Measurements from ENCODE around the gene UXS1. TPM values are rescaled to one million over a fixed set of nuclear protein-coding genes. Genes with fewer than 3 reads are reported as not detected.

Gene UXS1
- total RNA-seq, 1 donor from 2014 or later, result 35.6 TPM

DNA sequence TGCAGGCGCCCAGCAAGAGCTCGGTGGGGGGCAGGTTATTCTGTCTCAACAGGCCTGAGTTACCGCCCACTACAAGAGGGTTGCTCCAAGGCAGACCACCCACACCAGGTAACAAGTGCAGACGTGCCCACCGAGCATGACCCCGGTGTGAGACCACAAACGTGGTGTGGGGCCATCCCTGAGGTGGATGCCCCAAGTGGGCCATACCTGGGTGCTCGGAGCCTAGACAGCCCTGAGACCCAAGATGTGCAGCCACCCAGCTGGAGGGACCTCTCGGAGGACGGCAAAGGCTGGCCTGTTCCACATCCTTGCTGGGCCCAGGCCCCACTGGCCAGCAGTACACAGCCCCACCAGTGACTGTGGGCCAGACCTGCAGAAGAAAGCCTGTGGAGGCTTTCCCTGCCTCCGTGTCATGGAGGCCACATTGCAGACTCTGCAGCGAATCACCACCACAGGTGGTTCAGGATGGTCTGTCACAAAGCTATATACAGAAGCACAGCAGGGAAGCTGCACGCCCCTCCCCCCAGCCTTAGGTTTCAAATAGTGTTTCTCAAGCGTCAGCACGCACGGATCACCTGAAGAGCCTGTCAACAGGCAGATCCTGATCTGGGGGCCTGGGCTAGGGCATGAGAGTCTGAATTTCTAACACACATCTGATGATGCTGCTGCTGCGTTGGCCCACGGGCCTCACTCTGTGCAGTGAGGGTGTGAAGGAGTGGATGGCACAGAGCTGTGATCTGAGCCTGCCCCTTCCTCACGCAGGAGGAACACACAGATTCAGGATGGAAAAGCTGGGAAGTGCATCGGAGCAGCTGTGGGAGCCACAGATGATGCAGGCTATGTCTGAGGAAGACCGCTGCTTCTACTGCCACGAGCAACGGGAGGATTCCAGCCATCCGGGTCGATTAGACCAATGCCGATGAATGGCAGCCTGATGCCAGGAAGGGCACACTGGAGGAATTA lies 96.8 kb downstream of the UXS1 start:
- Histone ChIP-seq H3K36me3 (peaks cover 0 to 4% of the 10 kb centered on the region in 2 donors), H3K4me3 (no peak overlapping the region), H3K27ac (no peak overlapping the region), H3K4me1 (no peaks in the 10 kb centered on the region), H3K27me3 (no peaks in the 10 kb centered on the region), H3K9me3 (no peaks in the 10 kb centered on the region)
- DNase-seq (ENCODE audit: extremely low spot score in 2 of 2), result peak in 1 of 2 donors; percentile 74
- intact Hi-C loops (cut with DNase I), result no loop called here
- TF ChIP-seq POLR2A (IDR thresholded peaks at IDR 0.05), result no peak
- TF ChIP-seq, protein P1, sequence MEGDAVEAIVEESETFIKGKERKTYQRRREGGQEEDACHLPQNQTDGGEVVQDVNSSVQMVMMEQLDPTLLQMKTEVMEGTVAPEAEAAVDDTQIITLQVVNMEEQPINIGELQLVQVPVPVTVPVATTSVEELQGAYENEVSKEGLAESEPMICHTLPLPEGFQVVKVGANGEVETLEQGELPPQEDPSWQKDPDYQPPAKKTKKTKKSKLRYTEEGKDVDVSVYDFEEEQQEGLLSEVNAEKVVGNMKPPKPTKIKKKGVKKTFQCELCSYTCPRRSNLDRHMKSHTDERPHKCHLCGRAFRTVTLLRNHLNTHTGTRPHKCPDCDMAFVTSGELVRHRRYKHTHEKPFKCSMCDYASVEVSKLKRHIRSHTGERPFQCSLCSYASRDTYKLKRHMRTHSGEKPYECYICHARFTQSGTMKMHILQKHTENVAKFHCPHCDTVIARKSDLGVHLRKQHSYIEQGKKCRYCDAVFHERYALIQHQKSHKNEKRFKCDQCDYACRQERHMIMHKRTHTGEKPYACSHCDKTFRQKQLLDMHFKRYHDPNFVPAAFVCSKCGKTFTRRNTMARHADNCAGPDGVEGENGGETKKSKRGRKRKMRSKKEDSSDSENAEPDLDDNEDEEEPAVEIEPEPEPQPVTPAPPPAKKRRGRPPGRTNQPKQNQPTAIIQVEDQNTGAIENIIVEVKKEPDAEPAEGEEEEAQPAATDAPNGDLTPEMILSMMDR (IDR thresholded peaks at IDR 0.05), result no peak
- no peak for TF ChIP-seq POLR2AphosphoS5 (IDR thresholded peaks at IDR 0.05; ENCODE audit: insufficient read depth in 1 of 2, low read depth in 1 of 2)

DNA sequence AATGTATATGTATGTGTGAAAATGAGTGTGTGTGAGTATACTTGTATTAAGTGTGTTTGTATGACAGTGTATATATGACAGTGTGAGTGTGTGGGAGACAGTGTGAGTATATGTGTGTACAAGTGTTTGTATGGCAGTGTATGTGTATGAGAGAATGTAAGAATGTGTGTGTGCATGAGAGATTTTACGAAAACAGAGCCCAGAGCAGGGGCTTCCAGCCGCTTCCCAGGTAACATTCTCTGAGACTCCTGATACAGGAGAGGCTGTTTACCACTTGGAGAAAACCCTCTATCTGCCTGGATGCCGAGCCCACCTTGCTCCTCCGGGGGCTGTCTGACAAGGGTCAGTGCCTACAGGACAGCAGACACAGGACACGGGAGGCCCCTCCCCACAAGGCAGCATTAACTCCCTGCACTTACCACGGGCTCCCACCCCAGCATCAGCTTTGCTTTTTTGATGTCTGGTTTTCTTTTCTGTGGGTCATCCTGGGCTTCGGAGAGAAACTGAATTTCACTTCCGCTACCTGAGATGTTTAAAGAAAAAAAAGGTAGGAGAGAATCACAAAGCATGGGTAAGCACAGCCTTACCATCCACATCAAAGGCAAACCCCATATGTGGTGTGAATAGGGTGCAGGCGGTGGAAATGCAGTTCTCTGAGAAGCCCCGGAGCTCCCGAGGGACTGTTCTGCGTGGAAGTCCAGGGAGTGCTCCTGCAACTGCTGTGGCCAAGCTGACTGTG lies 97.6 kb downstream of the UXS1 start:
- no peak for DNase-seq (ENCODE audit: extremely low spot score in 2 of 2)
- no peaks in the 10 kb centered on the region for H3K9me3 ChIP-seq
- no peak overlapping the region for H3K4me3 ChIP-seq
- intact Hi-C loops (cut with DNase I), result no loop called here
- no peaks in the 10 kb centered on the region for H3K4me1 ChIP-seq
- peaks cover 0 to 4% of the 10 kb centered on the region in 2 donors for H3K36me3 ChIP-seq
- TF ChIP-seq, protein P1 (IDR thresholded peaks at IDR 0.05), result no peak
- no peak for TF ChIP-seq POLR2A (IDR thresholded peaks at IDR 0.05)
- TF ChIP-seq POLR2AphosphoS5 (IDR thresholded peaks at IDR 0.05; ENCODE audit: insufficient read depth in 1 of 2, low read depth in 1 of 2), result no peak
- H3K27me3 ChIP-seq, result no peaks in the 10 kb centered on the region
- no peak overlapping the region for H3K27ac ChIP-seq

DNA sequence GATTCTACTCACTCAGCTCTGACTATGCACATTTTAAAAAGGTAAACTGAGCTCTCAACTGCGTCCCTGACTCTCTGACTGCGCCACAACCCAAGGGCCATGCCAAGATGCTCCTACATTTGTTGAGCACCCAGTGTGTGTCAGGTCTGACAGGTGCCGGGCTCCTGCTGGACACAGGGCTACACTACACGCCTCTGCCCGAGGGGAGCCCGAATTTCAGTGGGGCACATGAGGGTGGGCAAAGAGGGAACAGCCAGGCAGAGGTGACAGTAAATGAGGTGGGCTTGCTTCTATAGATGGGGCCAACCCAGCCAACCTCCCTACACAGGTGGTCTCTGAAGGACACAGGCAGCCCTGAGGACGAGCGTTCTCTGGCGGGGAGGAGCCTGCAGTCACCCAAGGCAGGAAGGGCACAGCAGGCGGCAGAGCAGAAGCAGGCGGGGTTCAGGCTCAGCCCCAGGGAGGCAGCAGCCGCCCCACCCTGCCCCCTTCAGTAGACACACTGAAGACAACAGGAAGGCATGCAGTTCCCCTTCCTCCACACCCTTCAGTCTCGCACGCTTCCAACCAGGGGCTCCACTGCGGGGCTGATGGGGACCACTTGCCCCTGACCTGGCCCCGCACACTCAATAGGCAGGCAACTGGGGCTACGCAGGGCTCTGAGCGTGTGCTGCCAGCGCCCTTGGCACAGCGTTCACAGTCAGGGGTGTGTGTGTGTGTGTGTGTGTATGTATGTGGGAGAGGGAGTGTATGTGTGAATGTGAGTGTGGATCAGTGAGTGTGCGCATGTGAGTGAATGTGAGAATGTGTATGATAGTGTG lies 98.4 kb downstream of the UXS1 start:
- Histone ChIP-seq H3K36me3 (peaks cover 0 to 4% of the 10 kb centered on the region in 2 donors), H3K9me3 (no peaks in the 10 kb centered on the region), H3K4me1 (no peaks in the 10 kb centered on the region), H3K27me3 (no peaks in the 10 kb centered on the region), H3K27ac (no peak overlapping the region), H3K4me3 (no peak overlapping the region)
- peak in 1 of 2 donors; percentile 48 for TF ChIP-seq POLR2AphosphoS5 (IDR thresholded peaks at IDR 0.05; ENCODE audit: insufficient read depth in 1 of 2, low read depth in 1 of 2)
- no peak for TF ChIP-seq POLR2A (IDR thresholded peaks at IDR 0.05)
- DNase-seq (ENCODE audit: extremely low spot score in 2 of 2), result peak in 1 of 2 donors; percentile 58
- intact Hi-C loops (cut with DNase I), result no loop called here

DNA sequence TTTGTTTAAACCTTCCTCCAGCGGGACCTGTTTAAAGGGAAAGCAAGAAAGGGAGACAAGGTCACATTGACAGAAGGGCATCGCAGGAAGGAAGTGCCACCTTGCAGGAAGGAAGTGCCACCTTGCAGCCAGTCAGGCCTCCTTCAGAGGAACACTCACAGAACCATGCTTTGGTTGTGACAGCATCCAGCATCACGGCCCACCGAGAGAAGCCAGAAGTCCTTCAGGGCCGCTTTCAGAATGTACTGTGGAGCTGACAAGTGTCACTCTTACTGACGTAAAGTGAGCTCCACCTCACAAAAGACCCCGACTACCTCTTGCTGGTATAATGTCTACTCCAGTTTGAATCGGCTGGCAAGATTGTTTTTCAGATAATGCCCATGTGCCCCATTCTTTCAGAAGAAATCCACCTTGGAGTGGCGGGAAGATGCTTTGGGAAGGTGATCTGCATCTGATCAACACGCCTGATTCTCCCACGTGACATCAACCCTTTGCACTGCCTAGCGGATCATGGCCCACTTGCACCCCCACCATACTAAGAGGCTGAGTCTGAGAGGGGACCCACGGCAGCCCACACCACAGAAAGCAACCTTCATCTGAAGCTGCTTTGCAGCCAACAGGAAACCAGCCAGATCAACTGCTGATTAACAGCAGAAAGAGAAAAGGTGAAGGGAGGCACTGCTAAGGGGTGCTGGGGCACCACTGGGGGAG lies 99.8 kb downstream of the UXS1 start:
- no peak overlapping the region for H3K4me3 ChIP-seq
- H3K36me3 ChIP-seq, result peaks cover 0 to 4% of the 10 kb centered on the region in 2 donors
- H3K9me3 ChIP-seq, result no peaks in the 10 kb centered on the region
- no peaks in the 10 kb centered on the region for H3K4me1 ChIP-seq
- H3K27me3 ChIP-seq, result no peaks in the 10 kb centered on the region
- peak in 1 of 2 donors; percentile 44 for DNase-seq (ENCODE audit: extremely low spot score in 2 of 2)
- H3K27ac ChIP-seq, result no peak overlapping the region
- TF ChIP-seq POLR2A (IDR thresholded peaks at IDR 0.05) (no peak), POLR2AphosphoS5 (IDR thresholded peaks at IDR 0.05; ENCODE audit: insufficient read depth in 1 of 2, low read depth in 1 of 2) (no peak)
- TF ChIP-seq, protein P1 (IDR thresholded peaks at IDR 0.05), result no peak
- intact Hi-C loops (cut with DNase I), result no loop called here
